BJ (cell line): Measurements from ENCODE around the gene DDX28. TPM values are rescaled to one million over a fixed set of nuclear protein-coding genes. Genes with fewer than 3 reads are reported as not detected.

Source experiments
- CTCF ChIA-PET: fragments of 350-600 bp; formaldehyde crosslinking; extraction: SDS; loops from one replicate; lab custom pipeline; 2021; ENCODE audit warnings: antibody characterized with exemption, inconsistent platforms; lab: Yijun Ruan, JAX
- POLR2A ChIA-PET: fragments of 300-600 bp; sonication (Branson Sonifier 250); formaldehyde crosslinking; extraction: SDS; loops from one replicate; lab custom pipeline; 2021; ENCODE audit warnings: antibody characterized with exemption; lab: Charles Lee
- DNase-seq: peaks from one replicate; pipeline ENCODE4 v3.0.0-alpha.2; 2011; ENCODE audit warnings: low read depth
- H3K27me3 ChIP-seq: 2 replicates; pipeline ENCODE4 v1.6.0; 2011; ENCODE audit warnings: low read length; ENCODE audit not compliant: control insufficient read depth, insufficient read depth
- H3K36me3 ChIP-seq: 2 replicates; pipeline ENCODE4 v1.5.1; 2011; ENCODE audit warnings: low read length; ENCODE audit not compliant: control insufficient read depth, insufficient read depth
- H3K4me3 ChIP-seq: 2 replicates; pipeline ENCODE4 v1.5.1; 2011; ENCODE audit warnings: low read depth, mild to moderate bottlenecking, control low read depth, low read length
- CTCF ChIP-seq: IDR thresholded peaks from 2 replicates; pipeline ENCODE4 v1.5.1; 2011; ENCODE audit warnings: low read depth, mild to moderate bottlenecking, control low read depth, inconsistent platforms, low read length, moderate library complexity; ENCODE audit not compliant: insufficient read depth
- polyA plus RNA-seq: library from polyadenylated mRNA; depleted of rRNA; stranded (reverse); fragments of >200 nt; gene quantifications from 2 replicates; pipeline ENCODE4 v1.2.3, GENCODE V29; 2011

The DDX28 gene
- polyA plus RNA-seq, 1 experiment: 10.1 TPM

GRCh38 chr16:68028996-68029395, 6.0 kb upstream of the DDX28 start:
- no peak for TF ChIP-seq CTCF
- H3K36me3 ChIP-seq: peaks cover 1% of the 10 kb centered on the region
- CTCF ChIA-PET: interaction anchor here (0.5 to 4.5 kb wide), 5 partner anchors 9 to 212 kb away, joined by 3 to 29 read pairs (median 4); no protein-coding TSS in a partner anchor
- H3K4me3 ChIP-seq: no peak overlapping the region
- no peak for DNase-seq
- H3K27me3 ChIP-seq: no peaks in the 10 kb centered on the region
- POLR2A ChIA-PET: no interaction called here

DNA sequence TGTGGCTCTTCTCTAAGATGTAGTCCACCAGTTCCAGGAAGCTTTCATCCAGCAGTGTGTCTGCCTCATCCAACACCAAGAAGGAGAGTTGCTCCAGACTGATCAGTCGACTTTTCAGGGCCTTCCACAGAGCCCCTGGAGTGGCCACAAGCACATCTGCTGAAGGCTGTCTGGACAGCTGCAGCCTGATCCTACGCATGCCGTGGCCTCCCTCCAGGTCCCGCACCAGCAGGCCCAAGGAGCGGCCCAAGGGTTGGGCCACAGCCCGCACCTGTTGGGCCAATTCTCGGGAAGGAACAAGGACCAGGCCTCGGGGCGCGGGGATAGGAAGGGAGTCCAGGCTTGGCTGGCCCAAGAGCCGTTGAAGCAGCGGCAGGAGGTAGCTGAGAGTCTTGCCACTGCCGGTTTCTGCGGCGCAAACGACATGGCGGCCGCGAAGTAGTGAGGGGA, 729 bp downstream of the DDX28 start:
- peaks cover 1% of the 10 kb centered on the region; the same call in 1 of the 2 replicates for H3K36me3 ChIP-seq
- CTCF ChIA-PET: interaction anchor here (0.9 to 3.0 kb wide), 7 partner anchors 11 to 350 kb away, joined by 3 to 19 read pairs (median 3); no protein-coding TSS in a partner anchor
- POLR2A ChIA-PET: no interaction called here

DNA sequence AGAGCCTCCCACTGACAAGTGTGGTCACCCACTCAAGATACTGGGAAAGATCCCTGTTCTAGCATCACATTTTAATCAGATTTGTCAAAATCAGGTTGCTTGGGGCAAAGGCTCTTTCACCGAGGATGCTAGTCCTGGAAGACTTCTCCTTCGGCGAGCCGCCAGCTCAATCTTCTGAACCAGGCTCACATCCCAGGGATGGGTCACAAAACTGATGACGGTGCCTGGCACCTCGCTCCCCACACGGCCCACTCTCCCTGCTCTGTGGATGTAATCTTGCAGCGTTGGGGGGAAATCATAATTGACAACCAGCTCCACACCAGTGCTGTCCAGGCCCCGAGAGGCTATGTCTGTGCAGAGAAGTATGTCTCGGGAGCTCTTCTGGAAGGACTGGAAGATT, 1.5 kb downstream of the DDX28 start:
- CTCF ChIA-PET: interaction anchor here (1.2 to 3.0 kb wide), 4 partner anchors 18 to 349 kb away, joined by 3 to 19 read pairs (median 4); no protein-coding TSS in a partner anchor
- no peak for TF ChIP-seq CTCF
- Histone ChIP-seq H3K4me3 (no peak overlapping the region), H3K36me3 (peaks cover 1% of the 10 kb centered on the region; the same call in 1 of the 2 replicates), H3K27me3 (no peaks in the 10 kb centered on the region)
- POLR2A ChIA-PET: no interaction called here
- no peak for DNase-seq

More for the DNA sequence above, 729 bp downstream of the DDX28 start:
- no peak for TF ChIP-seq CTCF
- Histone ChIP-seq H3K27me3 (no peaks in the 10 kb centered on the region), H3K4me3 (peak overlapping the region; percentile 70)
- DNase-seq: no peak

- TF ChIP-seq CTCF: no peak
- CTCF ChIA-PET: interaction anchor here (1.6 kb wide), 1 partner anchor 22 kb away, joined by 3 read pairs; no protein-coding TSS in a partner anchor
- Histone ChIP-seq H3K36me3 (no peaks in the 10 kb centered on the region), H3K4me3 (no peak overlapping the region), H3K27me3 (no peaks in the 10 kb centered on the region)
- POLR2A ChIA-PET: no interaction called here
- no peak for DNase-seq
Measured at GRCh38 chr16:68019167-68019680, 3.8 kb downstream of the DDX28 start.

GRCh38 chr16:68015681-68016080, 7.4 kb downstream of the DDX28 start, which contains the start of gene DPEP2NB:
Gene DPEP2NB (minus strand): TSS chr16:68015911. CDS start chr16:68015770, 141 bp downstream.
- DNase-seq: no peak
- no peaks in the 10 kb centered on the region for H3K36me3 ChIP-seq
- TF ChIP-seq CTCF: no peak
- ChIA-PET CTCF (interaction anchor here (1.3 kb wide), 1 partner anchor 13 kb away, joined by 4 read pairs; no protein-coding TSS in a partner anchor), POLR2A (no interaction called here)
- no peaks in the 10 kb centered on the region for H3K27me3 ChIP-seq
- no peak within 1 kb of the TSS for H3K4me3 ChIP-seq
